HG03280 (cell line): Measurements from ENCODE around the gene SEC14L2.
"Not testable (repeated sequence)": the region's sequence is repeated elsewhere in the genome, so short reads cannot be mapped to it uniquely, and the experiment has no call there.

Experiments used
- ATAC-seq: cut with Tn5 transposase; IDR thresholded peaks from one replicate; pipeline ENCODE4 v1.9.1; 2021; ENCODE audit warnings: mild to moderate bottlenecking, moderate library complexity; ENCODE audit not compliant: unreplicated experiment

The SEC14L2 gene

GRCh38 chr22:30402028-30402765 lies 5.4 kb downstream of the SEC14L2 start:
- no peak for ATAC-seq

DNA sequence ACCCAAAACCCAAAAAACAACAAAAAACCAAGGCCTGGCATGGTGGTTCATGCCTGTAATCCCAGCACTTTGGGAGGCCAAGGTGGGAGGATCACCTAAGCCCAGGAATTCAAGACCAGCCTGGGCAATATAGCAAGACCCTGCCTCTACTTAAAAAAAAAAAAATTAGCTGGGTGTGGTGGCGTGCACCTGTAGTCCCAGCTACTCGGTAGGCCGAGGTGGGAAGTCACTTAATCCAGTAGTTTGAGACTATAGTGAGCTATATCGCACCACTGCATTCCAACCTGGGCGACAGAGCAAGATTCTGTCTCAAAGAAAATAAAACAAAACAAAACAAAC lies 5.9 kb downstream of the SEC14L2 start:
- ATAC-seq: not testable (repeated sequence)

DNA sequence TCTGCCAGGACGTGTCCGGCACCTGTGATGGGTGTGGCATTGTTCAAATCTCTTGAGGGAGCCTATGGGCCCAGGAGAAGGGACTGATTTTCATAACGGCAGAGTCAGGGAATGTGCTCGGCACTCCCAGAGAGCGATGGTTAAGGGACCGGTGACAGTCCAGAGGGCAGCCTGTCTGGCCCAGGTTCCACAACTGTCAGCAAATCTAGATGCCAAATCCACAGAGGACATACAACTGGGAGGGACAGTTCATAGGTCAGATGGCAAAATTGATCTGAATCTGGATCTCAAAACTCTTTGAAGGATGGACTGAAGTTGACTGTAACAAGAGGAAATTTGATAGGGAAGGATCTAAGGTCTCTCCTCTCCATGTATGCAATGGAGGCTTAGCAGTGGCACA lies 7.5 kb downstream of the SEC14L2 start:
- no peak for ATAC-seq

- no peak for ATAC-seq
Observed at GRCh38 chr22:30405731-30406130, 8.9 kb downstream of the SEC14L2 start.

- ATAC-seq: no peak
Observed at GRCh38 chr22:30406400-30406799, 9.6 kb downstream of the SEC14L2 start.

GRCh38 chr22:30408388-30409102 lies 11.7 kb downstream of the SEC14L2 start:
- no peak for ATAC-seq

GRCh38 chr22:30411780-30412179 lies 15.0 kb downstream of the SEC14L2 start:
- no peak for ATAC-seq

- ATAC-seq: no peak
Observed at GRCh38 chr22:30413001-30413400, 16.2 kb downstream of the SEC14L2 start.

DNA sequence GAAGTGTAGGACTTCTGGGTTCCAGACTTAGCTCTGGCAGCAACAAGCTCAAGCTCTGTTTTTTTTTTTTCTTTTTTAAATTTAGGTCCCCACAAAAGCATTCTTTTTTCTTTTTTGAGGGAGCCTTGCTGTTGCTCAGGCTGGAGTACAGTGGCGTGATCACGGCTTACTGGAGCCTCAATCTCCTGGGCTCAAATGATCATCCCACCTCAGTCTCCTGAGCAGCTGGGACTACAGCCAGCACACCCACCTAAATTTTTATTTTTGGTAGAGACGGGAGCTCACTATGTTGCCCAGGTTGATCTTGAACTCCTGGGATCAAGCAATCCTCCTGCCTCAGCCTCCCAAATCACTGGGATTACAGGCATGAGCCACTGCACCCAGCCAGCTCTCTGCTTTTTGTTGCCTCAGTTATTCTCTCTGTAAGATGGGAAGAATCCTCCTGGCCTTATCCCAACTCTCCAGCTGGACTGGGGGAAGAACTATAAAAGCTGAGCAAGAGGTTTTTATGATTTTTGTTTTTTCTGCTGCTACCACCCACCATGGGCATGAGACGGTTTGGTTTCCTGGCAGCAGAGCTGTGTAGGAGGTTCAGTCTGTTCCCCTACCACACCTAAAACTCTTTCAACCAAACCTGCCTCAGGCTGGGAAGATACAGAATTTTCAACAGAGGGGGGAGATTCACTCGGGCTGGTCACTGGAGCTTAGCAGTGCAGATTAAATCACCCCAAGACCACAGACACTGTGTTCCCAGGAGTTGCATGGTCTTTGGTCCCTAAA lies 17.1 kb downstream of the SEC14L2 start:
- no peak for ATAC-seq

DNA sequence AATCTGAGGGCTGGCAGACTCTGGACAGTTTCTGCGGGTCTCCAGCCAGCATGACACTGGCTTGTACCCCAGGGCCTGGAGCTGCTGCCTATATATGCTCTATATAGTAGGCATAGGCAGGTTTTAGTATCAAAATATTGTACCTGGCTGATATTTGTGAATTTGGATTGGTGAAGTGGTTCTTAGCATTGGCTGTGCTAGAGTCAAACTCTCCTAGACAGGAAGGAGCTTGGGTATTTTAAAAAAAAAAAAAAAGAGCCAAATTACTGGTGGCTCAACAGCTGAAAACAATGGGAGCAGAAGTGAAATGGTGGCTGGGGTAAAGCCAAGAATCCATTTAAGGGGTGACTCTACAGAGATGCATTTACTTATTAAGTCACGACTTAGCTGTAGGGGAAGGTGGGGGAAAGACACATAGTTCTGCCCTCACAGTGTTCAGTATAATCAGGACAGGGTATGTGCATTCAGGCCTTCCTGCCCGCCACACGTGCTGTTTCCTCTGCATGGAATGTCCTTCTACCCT lies 17.8 kb downstream of the SEC14L2 start:
- ATAC-seq: no peak

- no peak for ATAC-seq
Observed at GRCh38 chr22:30416403-30416802, 19.6 kb downstream of the SEC14L2 start.

GRCh38 chr22:30416837-30417236 lies 20.0 kb downstream of the SEC14L2 start:
- ATAC-seq: no peak

- ATAC-seq: no peak
Observed at GRCh38 chr22:30420347-30421125, 23.7 kb downstream of the SEC14L2 start.

GRCh38 chr22:30421695-30422480 lies 25.1 kb downstream of the SEC14L2 start:
- no peak for ATAC-seq

- ATAC-seq: no peak
Observed at GRCh38 chr22:30422481-30423300, 25.9 kb downstream of the SEC14L2 start.

DNA sequence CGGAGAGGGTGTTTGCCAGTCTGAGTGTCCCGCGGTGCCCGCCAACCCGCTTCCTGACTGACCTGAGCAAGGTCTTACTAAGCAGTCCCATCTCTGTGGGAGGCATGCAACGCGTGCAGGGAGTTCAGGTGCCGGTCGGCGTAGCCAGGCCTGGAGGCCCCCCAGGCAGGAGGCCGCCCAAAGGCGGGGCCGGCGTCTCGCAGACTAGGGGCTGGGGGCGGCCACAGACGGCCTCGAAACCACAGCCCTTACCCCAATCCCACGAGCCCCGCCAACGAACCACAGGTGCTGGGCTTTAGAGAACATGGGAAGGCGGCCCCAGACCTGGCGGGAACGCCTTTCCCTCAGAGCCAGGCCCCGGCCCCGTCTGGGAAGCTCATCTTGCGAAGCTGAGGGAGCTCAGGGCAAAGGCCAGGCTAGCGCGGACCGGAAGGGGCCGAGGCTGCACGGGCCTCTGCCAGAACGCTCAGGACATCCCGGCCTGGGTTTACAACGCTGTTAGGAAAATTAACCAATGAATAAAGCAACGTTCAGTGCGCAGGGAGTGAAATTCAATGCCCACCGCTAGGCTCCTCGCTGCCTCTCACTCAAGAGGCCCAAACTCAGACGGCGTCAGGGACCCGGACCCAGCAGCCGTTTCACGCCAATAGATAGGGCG lies 26.6 kb downstream of the SEC14L2 start:
- peak; percentile 17 for ATAC-seq

DNA sequence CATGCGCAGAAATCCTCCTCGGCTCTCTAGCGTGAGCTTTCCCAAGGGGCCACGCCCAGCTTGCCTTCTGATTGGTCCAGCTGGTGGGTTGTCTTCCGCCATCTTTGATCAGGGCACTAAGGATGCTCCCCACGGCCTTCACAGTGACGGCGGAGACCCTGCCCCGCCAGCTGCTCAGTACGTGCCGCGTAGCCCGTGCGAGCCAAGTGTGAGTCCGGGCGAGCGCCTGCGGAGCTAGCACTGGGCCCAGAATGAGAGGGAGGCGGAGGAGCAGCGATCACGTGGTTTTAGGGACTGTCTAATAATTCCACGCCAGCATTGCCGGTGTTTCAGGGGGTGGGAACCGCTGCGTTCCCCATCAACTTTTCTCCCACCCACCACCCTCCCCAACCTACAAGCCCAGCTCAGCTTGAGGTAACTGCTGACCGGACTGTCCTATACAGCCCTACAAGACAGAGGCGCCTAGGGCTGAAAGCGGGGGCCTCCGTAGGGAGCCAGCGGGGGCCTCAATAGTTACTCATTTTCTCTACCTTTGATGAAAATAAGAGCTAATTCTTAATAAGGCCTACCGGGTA lies 27.2 kb downstream of the SEC14L2 start:
- peak; percentile 81 for ATAC-seq
